CD4-positive, alpha-beta T cell treated with Interleukin-4 for 1 hour (primary cell): ENCODE data around the gene KRT86.
"Not testable (repeated sequence)": the region's sequence is repeated elsewhere in the genome, so short reads cannot be mapped to it uniquely, and the experiment has no call there.

Experiments used
- DNase-seq, 2 donors: peaks; one replicate each; pipeline ENCODE4 v3.0.0-alpha.2; 2020 to 2022

Gene KRT86

DNA sequence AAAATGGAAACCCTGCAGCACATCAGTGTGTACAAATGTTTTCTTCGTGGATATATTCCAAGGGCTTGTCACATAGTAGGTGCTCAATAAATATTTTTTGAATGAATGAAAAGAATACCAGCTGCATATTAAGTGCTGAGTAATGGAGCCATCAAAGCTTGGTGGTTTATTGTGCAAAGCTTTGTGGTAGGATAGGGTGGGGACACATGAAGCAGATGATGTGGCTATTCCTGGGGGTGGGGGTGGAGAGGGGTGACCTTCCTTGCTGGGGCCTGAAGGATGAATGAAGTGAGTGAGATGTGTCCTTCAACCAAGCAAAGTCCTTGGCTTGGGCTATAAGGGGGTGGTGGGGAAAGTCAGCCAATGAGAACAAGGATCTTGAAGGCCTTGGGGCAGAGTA, 21.2 kb downstream of the KRT86 start:
- DNase-seq, result no peak

- no peak for DNase-seq
These were observed 22.2 kb downstream of the KRT86 start for GRCh38 chr12:52296572-52297215.

DNA sequence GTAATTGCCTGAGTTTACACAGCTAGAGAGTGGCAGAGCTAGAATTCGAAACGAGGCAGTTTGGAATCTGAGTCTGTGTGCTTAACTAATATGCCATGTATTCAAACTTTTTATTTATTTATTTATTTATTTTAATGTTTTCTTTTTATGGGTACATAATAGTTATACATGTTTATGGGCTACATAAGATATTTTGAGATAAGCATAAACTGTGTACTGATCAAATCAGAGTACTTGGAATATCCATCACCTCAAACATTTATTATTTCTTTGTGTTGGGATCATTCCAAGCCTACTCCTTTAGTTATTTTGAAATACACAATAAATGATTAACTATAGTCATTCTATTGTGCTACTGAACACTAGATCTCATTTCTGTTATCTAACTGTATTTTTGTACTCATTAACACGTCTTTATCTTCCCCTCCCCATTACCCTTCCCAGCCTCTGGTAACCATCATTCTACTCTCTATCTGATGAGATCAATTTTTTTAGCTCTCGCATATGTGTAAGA, 24.3 kb downstream of the KRT86 start:
- no peak for DNase-seq

GRCh38 chr12:52300796-52301691, 26.6 kb downstream of the KRT86 start:
- DNase-seq, result no peak

- DNase-seq, result not testable (repeated sequence)
These were observed 27.3 kb downstream of the KRT86 start for GRCh38 chr12:52301721-52302120.

DNA sequence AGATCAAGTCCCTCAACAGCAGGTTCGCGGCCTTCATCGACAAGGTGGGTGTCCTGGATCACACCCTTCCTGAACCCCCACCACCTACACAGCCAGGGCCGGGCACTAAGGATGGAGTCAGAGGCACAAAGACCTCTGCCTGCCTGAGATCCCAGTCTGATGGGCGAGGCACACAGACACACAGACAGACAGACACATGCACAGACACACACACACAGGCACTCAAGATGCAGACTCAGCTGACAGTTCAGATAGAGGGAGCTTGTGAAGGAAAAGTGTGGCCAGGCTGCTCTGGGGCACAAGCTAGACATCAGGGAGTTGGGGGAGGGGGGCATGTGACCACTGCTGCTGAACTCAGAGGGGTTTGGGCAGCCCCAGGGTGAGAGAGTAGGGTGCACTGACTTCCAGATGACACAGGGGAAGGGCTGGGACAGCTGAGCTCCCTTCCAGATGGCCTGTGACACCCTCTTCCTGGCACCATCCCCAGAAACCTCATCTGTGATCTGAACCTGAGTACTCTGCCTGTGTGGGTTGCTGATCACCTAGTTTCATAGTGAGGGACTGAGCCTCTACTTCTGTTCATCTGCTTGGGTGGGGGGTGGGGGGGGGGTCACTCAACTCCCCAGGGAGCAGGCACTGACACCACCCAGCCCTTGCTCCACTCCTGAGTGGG, 27.9 kb downstream of the KRT86 start:
- not testable (repeated sequence) for DNase-seq

DNA sequence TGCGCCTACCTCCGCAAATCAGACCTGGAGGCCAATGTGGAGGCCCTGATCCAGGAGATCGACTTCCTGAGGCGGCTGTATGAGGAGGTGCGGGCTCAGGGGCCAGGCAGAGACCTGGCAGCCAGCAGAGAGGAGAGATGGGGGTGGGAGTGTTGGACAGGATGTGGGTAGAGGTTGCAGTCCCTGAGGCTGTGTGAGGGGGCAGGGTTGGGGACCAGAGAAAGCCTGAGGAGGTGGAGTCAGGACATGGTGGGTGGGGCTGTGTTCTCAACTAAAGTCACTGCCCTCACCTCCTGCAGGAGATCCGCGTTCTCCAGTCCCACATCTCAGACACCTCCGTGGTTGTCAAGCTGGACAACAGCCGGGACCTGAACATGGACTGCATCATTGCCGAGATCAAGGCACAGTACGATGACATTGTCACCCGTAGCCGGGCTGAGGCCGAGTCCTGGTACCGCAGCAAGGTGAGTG, 30.5 kb downstream of the KRT86 start:
- peak in 1 of 2 donors; percentile 10 for DNase-seq

DNA sequence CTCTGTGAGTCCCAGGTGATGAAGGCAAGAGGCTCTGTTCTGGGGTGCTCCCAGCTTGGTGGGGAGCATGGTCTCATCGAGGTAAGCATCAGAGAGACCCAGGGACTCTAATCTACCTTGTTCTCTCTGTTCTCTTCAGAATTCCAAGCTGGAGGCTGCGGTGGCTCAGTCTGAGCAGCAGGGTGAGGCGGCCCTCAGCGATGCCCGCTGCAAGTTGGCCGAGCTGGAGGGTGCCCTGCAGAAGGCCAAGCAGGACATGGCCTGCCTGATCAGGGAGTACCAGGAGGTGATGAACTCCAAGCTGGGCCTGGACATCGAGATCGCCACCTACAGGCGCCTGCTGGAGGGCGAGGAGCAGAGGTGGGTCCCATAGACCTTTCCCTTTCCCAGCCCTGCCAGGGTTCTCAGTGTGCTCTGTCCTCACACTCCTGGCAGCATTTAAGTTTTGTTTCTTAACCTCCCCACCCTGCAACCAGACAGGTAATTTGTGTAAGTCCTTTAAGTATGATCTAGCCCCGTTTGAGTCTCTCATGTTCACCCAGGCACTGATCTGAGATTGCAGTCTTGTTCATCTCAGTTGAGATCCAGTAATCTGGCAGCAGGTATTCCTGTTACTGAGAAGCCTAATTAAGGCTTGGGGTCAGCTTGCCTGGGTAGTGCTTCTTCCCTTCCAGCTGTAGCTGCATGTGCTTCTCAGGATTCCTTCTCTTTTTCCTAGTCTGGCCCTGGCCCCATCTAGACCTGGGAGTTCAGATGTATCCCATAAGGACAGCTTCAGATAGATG, 31.7 kb downstream of the KRT86 start:
- DNase-seq, result no peak

- no peak for DNase-seq
These were observed 32.3 kb downstream of the KRT86 start for GRCh38 chr12:52306731-52307130.

DNA sequence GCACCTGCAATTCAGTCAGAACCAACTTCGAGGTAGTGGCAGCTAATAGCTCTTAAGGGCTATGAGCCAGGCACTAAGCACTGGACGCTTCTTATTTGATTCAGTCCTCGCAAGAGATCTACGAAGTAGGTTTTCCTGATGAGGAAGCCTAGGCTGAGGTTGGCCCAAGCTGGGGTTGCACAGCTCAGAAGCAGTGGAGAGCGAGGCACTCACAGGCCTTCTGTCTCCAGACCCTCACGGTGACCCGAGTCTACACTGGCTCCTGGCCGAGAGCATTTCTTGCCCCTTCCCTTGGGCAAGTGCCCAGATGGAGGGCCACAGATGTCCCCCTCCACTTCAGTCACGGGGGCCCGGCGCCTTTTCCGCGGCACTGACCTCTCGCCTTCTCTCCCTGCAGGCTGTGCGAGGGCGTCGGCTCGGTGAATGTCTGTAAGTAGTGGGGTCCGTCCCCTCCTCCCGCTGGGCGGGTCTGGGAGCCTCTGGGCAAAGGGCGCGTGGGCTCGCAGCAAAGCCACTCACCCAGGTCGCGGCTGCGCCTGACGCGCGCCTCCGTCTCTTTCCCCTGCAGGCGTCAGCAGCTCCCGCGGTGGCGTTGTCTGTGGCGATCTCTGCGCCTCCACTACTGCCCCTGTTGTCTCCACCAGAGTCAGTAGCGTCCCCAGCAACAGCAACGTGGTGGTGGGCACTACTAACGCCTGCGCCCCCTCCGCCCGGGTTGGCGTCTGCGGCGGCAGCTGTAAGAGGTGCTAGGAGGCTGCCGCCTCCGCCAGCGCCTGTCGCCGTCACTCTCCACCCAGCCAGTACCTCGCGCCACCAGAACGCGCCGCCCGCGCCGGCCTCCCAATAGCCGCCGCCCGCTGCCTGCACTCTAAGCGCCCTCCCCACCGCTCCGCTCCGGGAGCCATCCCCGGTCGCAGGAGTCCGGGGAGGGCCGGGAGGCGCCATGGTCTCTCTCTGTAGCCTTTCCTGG, 33.7 kb downstream of the KRT86 start:
- DNase-seq, result peak in 1 of 2 donors; percentile 9

GRCh38 chr12:52308806-52309425, 34.5 kb downstream of the KRT86 start:
- DNase-seq, result no peak

GRCh38 chr12:52310622-52311284, 36.3 kb downstream of the KRT86 start:
- DNase-seq, result no peak

GRCh38 chr12:52311285-52311648, 36.8 kb downstream of the KRT86 start:
- DNase-seq, result no peak

GRCh38 chr12:52312086-52312485, 37.6 kb downstream of the KRT86 start:
- no peak for DNase-seq

DNA sequence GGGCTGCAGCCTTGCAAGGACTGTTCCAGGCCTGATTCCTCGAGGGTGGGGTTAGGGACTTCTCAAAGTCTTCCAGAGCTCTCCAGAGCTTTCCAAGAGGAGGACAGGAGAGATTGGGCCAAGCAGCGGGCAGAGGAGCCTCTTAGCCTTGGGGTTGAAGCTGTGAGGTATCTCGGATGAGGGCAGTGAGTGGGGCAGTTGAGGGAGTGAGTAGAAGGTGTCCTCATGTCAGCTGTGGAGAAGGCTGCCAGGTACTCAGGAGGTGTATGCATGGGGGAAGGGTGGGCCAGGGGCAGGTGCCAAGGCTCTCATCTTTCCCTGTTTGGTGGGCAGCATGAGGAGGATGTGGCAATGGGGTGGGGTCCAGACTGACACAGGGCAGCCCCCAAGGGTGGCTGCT, 39.0 kb downstream of the KRT86 start:
- DNase-seq, result no peak

GRCh38 chr12:52313926-52314325, 39.5 kb downstream of the KRT86 start:
- DNase-seq, result no peak

- DNase-seq, result no peak
These were observed 40.1 kb downstream of the KRT86 start for GRCh38 chr12:52314511-52314910.

DNA sequence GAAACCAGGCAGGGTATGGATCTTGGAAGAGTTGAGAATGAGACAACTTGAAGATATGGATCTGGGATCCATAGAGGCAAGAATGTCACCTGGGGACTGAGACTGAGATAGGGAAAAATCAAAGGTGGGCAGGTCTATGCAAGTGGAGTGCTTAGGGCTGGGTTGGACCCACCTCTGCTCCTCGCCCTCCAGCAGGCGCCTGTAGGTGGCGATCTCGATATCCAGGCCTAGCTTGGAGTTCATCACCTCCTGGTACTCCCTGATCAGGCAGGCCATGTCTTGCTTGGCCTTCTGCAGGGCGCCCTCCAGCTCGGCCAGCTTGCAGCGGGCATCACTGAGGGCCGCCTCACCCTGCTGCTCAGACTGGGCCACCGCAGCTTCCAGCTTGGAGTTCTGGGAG, 41.3 kb downstream of the KRT86 start:
- DNase-seq, result not testable (repeated sequence)

DNA sequence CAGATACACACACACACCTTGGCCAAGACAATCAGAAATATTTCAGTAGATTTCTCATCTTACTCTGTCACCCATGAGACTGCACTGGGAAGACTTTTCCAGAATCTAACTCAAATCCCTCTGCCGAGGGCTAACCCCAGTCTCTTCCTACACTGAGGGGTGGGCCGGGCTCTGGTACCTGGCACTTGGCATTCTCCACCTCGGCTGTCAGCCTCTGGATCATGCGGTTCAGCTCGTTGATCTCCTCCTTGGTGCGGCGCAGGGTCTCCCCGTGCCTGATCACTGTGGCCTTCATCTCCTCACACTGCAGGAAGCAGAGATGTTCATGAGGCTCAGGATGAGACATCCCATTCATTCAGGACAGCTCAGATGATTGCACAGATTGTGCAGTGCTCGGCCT, 41.8 kb downstream of the KRT86 start:
- DNase-seq, result no peak

DNA sequence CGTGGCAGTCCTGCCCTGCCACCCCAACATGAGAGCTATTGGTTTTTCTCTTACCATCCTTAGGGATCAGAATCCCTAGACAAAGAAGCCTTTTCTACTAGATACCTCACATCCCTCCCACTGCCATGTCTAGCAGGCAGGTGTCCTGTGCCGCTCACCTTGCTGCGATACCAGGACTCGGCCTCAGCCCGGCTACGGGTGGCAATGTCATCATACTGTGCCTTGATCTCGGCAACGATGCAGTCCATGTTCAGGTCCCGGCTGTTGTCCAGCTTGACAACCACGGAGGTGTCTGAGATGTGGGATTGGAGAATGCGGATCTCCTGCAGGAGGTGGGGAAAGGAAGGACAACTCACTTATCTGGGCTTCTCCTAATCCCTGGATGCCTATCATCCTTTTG, 42.3 kb downstream of the KRT86 start:
- no peak for DNase-seq
